Measurements from ENCODE around the gene ELFN1.

DNA sequence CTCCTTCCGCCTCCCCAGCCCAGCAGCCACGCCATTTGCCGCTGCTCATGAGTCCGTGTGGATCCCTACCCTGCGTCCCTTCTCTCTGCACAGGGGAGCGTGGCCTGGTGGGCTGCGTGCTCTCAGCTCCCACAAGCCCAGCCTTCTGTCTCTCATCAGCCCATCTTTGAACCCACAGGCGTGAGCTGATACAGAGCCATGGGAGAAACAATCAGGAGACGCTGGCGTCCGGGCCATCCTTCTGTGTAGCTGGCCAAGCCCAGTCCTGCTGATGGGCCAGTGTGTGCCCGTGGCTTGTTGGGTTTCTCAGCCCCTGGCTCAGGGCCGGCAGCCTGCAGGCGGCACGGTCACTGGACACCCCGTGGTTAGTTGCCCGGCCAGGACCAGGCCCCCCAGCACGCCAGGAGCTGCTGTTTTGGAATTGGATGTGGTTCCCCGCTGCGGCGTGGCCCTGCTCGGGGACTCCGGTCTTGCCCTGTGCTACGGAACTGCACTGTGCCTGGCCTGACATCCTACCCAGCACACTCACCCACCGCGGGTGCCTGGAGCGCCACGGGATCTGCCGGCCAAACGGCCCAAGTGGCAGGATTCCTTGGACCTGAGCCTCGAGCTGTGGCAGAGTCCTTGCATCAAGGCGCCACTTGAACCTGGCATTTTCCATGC, 88.9 kb downstream of the ELFN1 start:
- TF ChIP-seq POLR2A (IDR thresholded peaks at IDR 0.05), result no peak
- TF ChIP-seq, protein P1, sequence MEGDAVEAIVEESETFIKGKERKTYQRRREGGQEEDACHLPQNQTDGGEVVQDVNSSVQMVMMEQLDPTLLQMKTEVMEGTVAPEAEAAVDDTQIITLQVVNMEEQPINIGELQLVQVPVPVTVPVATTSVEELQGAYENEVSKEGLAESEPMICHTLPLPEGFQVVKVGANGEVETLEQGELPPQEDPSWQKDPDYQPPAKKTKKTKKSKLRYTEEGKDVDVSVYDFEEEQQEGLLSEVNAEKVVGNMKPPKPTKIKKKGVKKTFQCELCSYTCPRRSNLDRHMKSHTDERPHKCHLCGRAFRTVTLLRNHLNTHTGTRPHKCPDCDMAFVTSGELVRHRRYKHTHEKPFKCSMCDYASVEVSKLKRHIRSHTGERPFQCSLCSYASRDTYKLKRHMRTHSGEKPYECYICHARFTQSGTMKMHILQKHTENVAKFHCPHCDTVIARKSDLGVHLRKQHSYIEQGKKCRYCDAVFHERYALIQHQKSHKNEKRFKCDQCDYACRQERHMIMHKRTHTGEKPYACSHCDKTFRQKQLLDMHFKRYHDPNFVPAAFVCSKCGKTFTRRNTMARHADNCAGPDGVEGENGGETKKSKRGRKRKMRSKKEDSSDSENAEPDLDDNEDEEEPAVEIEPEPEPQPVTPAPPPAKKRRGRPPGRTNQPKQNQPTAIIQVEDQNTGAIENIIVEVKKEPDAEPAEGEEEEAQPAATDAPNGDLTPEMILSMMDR (IDR thresholded peaks at IDR 0.05), result no peak
